Stimulated activated CD4-positive, alpha-beta T cell treated with anti-CD3 and anti-CD28 coated beads, TNF-alpha, amount 100 ng/mL, for 24 hours (primary cell): Measurements from ENCODE around the gene PPP2R2B.

Experiments
- DNase-seq, 3 experiments: peaks; one replicate each; pipeline ENCODE4 v3.0.0-alpha.2; 2020; ENCODE audit warnings: low read depth in 3 of 3

The PPP2R2B gene

DNA sequence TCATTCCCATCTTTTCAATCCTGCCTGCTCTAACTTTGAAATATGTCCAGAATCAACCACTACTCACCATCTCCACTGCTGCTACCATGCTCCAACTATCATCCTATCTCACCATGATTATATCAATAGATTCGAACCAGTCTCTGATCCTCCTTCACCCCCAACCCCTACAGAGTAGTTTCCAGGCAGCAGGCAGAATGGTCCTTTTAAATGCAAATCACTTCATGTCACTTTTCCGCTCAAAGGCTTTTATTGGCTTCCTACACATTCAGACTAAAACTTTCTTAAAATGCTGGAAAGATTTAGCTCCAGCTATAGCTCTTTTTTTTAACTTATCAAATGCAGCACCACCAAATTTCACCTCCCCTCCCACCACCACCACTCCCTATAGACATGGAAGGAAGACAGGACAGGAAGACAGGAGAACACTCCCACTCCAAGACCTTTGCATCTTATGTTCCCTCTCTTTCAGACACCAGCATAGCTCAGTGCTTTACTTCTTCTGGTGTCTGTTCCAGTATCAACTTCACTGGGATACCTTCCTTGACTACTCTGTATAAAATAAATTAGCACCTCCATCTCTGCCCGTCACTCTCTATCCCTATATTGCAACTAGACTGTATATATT lies 9.9 kb upstream of the PPP2R2B start:
- DNase-seq = no peak

- no peak for DNase-seq
These were observed 5.6 kb upstream of the PPP2R2B start for GRCh38 chr5:146884066-146884626.

- DNase-seq = no peak
These were observed 5.0 kb upstream of the PPP2R2B start for GRCh38 chr5:146883511-146883910.

DNA sequence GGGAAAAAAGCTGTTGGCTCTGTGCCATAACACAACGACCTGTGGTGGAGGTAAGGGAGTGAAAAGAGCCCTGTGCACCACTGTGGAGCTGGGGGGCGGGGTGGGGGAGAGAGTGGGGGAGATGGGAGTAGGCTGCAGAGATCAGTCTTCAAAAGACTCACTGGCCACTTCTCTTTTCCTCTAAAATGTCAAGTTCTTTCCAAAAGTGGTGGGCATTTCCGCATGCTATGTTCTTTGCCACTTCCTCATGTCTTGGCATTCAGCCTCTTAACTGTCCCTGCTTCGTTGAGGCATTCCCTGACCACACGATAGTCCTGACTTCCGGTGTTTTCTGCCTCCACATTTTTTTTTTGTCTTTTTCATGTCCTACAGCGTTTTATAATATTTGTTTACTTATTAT lies 2.4 kb upstream of the PPP2R2B start:
- DNase-seq = no peak

- DNase-seq = no peak
These were observed 628 bp downstream of the PPP2R2B start for GRCh38 chr5:146877783-146878475.

DNA sequence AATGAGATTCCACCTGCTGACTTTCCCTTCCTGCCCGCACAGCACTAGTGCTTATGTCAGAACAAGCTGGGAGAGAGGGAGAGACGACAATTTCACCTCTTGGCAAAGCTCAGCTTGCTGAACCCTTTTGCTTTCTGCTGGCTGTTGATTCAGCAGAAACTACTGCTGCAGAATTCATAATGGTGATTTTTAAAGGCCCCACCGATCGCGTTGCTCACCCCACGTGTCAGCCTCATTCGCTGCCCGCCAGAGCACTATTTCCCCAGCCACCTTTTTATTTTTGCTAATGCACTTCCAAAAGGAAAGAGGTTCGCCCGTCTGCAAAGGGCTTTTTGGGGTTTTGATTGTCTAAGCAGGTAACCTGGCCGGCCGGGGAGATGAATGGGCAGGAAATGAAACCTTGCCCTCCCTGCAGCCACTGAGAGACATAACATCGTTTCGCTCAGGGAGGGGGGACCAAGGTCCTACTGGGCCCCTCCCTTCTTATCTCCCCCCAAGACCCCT lies 1.3 kb downstream of the PPP2R2B start:
- DNase-seq = no peak

DNA sequence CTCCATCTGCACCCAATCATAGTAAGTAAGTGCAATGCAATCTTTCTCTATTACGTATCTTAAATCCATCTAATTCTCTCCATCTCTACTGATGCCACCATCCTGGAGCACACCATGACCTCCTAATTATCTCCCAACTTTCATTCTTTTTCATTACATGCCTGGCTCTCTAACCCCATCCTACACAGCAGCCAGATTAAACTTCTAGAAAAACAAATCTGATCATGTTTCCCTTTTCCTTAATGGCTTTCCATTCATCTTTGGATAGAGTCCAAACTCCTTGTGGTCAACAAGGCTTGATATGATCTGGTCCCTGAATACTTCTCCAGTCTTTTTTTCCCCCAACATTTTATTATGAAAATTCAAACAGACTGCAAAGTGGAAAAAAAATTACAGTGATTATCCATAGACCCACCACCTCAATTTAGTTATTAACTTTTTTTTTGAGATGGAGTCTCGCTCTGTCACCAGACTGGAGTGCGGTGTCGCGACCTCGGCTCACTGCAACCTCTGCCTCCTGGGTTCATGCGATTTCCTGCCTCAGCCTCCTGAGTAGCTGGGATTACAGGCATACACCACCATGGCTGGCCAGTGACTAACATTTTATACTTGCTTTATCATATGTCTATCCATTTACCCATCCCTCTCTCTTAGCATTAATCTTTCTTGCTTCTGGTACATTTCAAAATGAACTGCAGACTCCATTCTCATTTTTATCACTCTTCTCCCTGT lies 5.2 kb downstream of the PPP2R2B start:
- no peak for DNase-seq

DNA sequence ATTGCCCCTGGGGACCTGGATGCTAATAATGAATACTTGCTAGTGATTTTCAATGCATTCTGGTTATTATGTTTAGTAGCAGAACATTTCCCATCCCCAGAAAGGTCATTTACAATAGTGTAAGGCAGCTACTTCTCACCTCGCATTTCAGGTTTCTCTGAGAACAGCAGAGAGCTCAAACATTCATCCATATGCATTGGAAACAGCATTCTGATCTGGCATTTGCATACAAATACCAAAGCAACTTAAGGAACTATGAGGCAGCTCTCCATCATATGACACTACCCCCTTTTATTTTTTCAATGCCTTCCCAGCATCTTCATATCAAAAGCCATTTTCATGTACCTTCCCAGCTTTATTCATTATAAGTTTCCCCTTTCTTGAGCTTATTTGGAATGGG lies 6.4 kb downstream of the PPP2R2B start:
- no peak for DNase-seq

DNA sequence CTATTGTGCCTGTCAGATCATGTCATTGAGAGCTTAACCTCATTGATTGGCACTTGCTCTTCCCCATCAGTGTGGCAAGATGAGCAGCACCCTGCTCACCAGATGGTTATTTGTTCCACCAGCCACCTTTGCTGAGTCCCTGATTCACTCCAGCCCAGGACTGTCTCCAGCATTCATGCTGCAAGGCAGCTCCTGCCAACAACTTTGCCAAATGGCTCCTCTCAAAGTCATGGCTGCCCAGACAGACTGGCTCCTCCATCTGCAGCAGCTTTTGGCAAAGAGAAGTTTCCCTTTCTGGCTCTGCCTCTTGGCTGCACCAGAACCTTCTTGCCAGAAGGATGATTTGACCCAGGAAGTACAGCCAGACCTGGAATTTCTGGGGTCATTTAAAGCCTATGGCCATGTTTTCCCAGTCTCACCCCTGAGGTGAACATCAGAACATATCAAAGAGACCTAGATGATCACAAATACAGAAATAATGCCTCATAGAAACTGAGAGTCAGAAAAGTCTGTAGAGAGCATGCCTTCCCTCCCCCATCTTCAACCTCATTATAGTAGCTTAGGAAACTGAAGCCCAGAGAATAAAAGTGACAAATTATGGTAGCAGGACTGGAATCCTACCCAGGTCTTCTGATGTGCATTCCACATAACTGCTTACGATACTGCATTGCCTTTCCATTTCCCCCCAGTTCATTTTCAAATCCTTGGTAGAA lies 10.4 kb downstream of the PPP2R2B start:
- DNase-seq = no peak

DNA sequence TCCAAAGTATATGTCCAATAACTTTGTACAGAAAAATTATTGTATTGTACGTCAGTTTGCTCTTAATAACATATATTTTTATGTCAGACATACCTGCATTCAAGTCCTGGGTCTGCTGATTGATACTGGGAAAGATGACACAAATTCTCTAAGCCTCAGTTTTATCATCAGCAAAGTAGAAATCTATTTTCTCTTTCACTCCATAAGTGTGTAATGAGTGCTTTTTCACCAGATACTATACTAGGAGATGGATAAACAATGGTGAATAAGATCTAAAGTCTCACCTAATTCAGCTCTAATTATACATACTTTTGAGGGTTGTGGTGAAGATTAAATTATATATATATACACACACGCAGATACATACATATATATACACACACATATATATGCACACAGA lies 12.3 kb downstream of the PPP2R2B start:
- no peak for DNase-seq

DNA sequence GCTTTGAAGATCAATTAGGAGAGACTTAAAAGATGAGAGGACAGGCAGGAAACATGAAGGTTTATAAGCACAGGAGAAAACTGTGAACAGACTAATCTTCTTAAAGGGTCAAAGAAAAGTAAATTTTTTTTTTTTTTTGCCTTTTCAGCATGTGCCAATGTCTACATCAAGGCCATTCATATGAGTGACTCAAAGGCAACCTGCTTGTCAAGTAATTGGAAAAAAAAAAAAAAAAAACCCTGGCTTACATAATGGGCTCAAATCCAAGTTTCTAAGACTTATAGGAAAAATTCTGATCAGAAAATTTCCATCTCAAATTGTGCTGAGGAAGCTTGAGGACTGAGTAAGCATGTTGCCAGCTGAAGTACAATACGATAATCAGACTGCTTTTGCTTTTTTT lies 15.9 kb downstream of the PPP2R2B start:
- no peak for DNase-seq

DNA sequence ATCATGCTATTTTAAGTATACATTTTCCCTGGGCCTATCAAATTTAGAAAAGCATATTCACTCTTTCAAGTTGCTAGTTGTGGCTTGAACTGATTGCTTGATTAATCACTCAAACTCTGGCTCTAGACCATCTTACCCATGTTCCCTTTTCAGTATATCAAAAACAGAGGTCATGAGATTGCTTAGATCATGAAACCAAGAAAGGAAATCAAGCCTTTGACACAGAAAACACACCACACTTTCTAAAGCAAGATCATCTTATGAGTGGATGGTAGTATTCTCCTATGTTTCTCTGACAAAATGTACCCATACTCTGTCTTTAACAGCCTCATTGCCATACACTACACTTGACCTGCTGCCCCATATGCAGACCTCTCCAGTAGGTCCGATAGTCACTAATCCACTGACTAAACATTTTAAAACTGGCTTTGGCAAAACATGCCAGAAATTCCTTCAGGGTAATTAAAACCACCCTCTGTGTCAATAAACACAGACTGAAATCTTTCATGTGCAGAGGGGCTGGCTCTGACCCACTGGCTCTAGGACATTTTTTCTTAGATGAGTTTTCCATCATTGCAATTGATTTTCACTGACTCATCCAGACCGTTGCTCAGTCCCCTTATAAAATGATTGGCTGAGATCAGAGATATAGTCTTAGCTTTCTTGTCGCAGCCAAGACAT lies 18.2 kb downstream of the PPP2R2B start:
- no peak for DNase-seq

DNA sequence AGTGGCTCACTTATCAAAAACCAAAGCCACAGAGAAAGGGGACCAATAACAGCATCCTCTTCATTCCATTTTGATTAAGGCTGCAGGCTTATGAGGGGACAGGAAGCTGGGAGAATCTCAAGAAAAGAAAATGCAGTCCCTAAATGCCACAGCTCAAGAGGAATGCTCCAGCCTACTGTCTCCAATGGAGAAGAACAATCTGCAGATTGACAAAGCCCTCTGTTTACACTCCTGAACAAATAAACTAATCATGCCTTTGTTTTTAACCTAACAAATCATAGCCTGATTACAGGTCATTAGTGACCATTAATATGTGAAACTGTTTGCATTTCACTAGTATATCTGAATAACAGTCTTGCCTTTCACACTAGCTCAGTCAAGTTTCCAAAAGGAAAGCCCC lies 26.5 kb downstream of the PPP2R2B start:
- no peak for DNase-seq

- no peak for DNase-seq
These were observed 27.4 kb downstream of the PPP2R2B start for GRCh38 chr5:146851133-146851532.

DNA sequence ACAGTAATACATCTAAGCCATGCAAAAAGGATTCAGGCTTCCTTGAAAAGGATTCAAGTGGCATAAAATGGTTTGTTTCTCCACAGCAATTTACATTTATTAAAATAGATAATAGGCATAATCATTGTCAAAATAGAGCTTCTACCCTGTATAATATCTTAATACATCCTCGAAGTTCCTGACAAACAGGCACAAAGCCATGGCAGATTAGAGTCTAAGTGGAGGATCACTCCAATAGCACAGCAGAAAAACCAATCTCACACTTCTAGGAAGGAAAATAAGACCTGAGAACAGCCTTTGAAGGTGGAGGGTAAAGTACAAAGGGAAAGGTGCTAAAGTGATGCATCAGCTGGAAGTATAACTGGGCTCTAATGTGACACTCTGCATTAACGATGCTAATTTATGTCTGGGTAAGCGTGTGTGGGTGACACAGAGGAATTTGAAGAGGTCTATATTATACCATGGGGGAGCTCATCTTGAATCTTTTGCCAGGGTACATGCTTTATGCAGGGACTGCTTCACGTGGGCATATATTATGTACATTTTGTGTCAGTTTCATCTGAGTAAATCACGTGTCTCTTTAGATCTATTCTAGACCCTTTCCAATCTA lies 28.8 kb downstream of the PPP2R2B start:
- no peak for DNase-seq

GRCh38 chr5:146848133-146848532 lies 30.4 kb downstream of the PPP2R2B start:
- no peak for DNase-seq

- no peak for DNase-seq
These were observed 38.5 kb downstream of the PPP2R2B start for GRCh38 chr5:146840016-146840415.

- no peak for DNase-seq
These were observed 42.2 kb downstream of the PPP2R2B start for GRCh38 chr5:146836226-146836842.

GRCh38 chr5:146832985-146833732 lies 45.4 kb downstream of the PPP2R2B start:
- DNase-seq = no peak

GRCh38 chr5:146828385-146828784 lies 50.2 kb downstream of the PPP2R2B start:
- no peak for DNase-seq
